Activated CD8-positive, alpha-beta memory T cell treated with anti-CD3 and anti-CD28 coated beads for 1 hour (primary cell): ENCODE results near the gene CLDN22.

Experiments
- DNase-seq, 2 donors: peaks; one replicate each; pipeline ENCODE4 v3.0.0-alpha.2; 2020; ENCODE audit warnings: low read depth in 1 of 2; ENCODE audit errors: extremely low read depth in 1 of 2

The CLDN22 gene

GRCh38 chr4:183323295-183323694 lies 3.2 kb upstream of the CLDN22 start:
- DNase-seq = no peak

- DNase-seq = no peak
Observed at GRCh38 chr4:183322326-183322725, 2.2 kb upstream of the CLDN22 start, which contains the start of gene CLDN24. TSS of gene CLDN24 (minus strand) at chr4:183322426. CDS start at chr4:183322426, 0 bp downstream.

- DNase-seq = no peak
Observed at GRCh38 chr4:183321516-183321915, 1.4 kb upstream of the CLDN22 start.

- DNase-seq = no peak
Observed at GRCh38 chr4:183321079-183321478, 1.0 kb upstream of the CLDN22 start.

GRCh38 chr4:183318656-183319055 lies 1.4 kb downstream of the CLDN22 start:
- DNase-seq = no peak

- no peak for DNase-seq
Observed at GRCh38 chr4:183314806-183315205, 5.3 kb downstream of the CLDN22 start.

GRCh38 chr4:183314336-183314735 lies 5.7 kb downstream of the CLDN22 start:
- no peak for DNase-seq

GRCh38 chr4:183312841-183313240 lies 7.2 kb downstream of the CLDN22 start:
- no peak for DNase-seq

- no peak for DNase-seq
Observed at GRCh38 chr4:183306811-183307210, 13.3 kb downstream of the CLDN22 start.

GRCh38 chr4:183304538-183304937 lies 15.5 kb downstream of the CLDN22 start:
- no peak for DNase-seq

- no peak for DNase-seq
Observed at GRCh38 chr4:183304067-183304466, 16.0 kb downstream of the CLDN22 start.

- no peak for DNase-seq
Observed at GRCh38 chr4:183303301-183303700, 16.8 kb downstream of the CLDN22 start.

- no peak for DNase-seq
Observed at GRCh38 chr4:183300655-183301054, 19.4 kb downstream of the CLDN22 start.

GRCh38 chr4:183300070-183300469 lies 20.0 kb downstream of the CLDN22 start:
- DNase-seq = no peak

- DNase-seq = no peak
Observed at GRCh38 chr4:183299464-183299863, 20.6 kb downstream of the CLDN22 start.

GRCh38 chr4:183297675-183298074 lies 22.4 kb downstream of the CLDN22 start:
- DNase-seq = no peak

- DNase-seq = no peak
Observed at GRCh38 chr4:183295711-183296110, 24.4 kb downstream of the CLDN22 start.

- DNase-seq = no peak
Observed at GRCh38 chr4:183291070-183291469, 29.0 kb downstream of the CLDN22 start.

GRCh38 chr4:183289688-183290087 lies 30.4 kb downstream of the CLDN22 start:
- DNase-seq = no peak

- DNase-seq = no peak
Observed at GRCh38 chr4:183288955-183289354, 31.1 kb downstream of the CLDN22 start.

- DNase-seq = no peak
Observed at GRCh38 chr4:183287677-183288076, 32.4 kb downstream of the CLDN22 start.

GRCh38 chr4:183287309-183287659 lies 32.8 kb downstream of the CLDN22 start:
- no peak for DNase-seq

GRCh38 chr4:183286590-183287308 lies 33.3 kb downstream of the CLDN22 start:
- no peak for DNase-seq
